ENCODE results near the gene DPH5.
"Not testable (repeated sequence)": the region's sequence is repeated elsewhere in the genome, so short reads cannot be mapped to it uniquely, and the experiment has no call there.

Gene DPH5

DNA sequence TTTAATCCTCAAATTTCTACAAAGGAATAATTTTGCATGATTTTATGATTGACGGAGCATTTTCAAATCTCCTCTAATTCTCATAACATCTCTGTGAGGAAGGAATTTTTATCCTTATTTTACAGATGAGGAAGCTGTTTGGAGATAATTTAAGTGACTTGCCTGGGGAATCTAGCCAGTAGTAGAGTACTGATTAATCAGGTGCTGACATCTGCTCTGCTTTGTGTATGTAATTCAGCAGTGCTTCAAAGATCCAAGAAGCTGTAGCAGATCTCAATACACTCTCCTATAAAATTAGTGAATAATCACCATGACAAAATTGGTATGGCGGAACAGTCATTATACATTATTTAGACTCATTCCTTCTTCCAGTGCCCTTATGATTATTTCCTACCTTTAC lies 46.0 kb downstream of the DPH5 start:
- no peak for DNase-seq

DNA sequence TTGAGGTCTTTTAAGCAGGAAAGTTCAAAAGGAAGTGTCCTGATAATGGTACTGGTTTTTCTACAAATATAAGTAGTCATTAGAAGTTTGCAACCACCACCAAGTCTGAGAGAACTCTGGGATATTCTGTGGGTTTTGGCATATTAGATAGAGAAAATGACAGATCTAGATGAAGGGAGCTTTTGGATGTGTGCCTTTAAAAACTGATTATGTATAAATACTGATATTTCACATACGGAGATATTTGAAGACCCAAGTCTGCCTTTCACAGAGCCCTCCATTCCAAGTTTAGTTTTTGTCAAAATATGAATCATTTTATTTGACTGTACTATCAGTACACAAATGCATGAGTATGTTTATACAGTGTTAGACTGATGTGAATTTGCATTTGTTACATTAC lies 48.6 kb downstream of the DPH5 start:
- no peak for DNase-seq

DNA sequence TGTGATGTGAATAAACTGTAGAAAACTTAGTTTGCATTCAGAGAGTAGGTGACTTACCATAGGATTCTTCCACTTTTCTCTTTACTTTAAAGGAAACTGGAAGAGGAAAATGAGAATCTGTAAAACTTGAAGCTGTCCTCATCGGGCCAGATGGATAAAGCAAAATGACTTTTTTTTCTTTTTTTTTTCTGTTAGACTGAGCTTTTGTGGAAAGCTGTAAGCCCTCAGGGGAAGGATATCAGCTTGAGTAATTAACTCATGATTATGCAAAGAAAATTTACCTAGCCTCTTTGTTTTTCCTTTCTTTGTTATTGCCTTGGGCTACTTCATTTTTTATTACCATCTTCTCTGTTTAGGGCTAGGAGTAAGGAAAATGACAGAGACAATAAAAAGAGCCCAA lies 53.4 kb downstream of the DPH5 start:
- DNase-seq = no peak

DNA sequence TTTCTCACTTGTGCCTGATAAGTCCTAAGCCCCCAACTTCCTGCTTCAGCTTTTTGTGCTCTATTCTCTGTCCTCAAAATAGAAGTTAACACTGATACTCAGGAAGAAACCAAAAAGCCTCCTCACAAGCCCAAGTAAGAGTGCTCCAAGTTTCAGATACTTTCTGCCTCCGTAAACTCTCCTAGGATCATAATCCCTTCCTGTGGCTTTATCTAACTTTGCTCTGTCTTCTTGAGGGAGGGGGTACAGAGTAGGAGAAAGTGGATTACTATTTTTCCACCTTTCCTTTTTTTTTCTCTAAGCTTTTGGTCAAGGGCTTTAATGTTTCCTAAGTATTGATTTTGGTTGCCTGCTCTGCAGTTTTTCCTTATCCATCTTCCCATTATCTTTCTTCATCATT lies 54.6 kb downstream of the DPH5 start:
- no peak for DNase-seq

DNA sequence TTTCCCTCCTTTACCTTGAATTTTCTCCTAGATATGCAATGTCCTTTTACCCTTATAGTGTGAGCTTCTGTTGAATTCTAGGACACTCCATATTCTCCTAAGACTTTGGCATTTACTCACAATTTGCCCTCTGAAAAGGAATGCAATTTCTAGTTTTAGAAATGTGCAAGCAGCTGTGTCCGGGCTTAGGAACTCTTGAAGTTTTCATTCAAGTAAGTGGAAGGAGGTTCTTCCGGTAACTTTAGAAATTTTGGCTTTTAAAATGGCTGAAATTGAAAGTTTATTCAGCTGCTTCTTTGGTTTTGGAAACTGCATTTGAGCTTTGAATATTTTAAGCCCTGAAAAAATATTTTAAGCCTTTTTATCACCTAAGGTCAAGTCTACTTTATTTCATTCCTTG lies 56.3 kb downstream of the DPH5 start:
- DNase-seq = no peak

DNA sequence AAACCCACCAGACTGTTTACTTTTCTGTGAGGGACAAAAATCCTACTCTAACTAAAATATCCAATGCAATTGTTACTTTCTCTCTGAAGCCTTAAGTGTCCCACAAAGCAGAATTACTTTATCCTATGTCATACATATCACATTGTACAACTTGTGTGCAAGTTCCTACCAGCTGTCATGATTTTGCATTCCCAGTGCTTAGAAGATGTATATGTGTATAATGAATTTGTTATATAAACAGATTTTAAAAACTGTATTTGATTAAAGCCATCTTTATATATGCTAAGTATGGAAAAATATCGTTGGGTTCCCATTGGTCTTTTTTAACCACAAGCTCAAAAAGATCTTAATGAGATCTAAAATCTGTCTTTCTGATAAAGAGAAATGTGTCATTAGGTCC lies 57.0 kb downstream of the DPH5 start:
- DNase-seq = no peak

DNA sequence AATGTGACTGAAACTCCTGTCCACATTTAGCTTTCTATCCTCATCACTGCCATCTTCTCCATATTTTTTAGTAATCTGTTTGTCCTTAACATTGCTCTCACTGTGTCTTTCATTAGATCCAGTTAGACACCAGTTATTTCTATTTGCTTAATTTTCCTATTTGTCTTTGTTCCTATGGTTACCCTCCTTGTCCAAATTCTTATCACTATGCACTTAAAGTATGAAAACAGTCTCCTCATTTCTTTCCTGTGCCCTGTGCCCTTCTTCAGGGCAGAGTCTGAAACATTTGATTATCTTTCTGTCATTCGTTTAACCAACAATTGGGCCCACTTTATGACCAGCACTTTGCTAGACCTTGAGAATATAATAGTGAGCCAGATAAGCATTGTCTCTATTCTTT lies 65.5 kb downstream of the DPH5 start:
- DNase-seq = no peak

DNA sequence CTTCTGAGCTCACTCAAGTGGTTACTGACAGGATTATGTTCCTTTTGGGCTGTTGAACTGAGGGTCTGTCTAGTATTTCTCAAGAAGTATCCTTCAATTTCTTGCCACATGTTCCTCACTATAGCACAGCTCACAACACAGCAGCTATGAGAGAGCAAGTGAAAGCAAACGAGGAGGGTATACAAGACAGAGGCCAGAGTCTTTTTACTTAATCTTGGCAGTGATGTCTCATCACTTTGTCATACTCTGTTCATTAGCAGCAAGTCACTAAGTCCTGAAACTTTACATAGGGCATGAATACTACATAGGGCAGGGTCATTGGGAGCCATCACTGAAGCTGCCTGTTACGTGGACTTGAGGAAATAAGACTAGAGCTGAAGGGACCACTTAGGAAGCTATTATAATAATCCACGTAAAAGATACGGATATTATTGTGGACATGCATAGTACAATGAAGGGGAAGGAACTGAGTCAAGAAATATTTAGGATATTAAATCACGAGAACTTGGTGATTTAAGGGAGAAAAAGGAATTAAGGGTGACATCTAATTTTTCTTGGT lies 66.0 kb downstream of the DPH5 start:
- no peak for DNase-seq

DNA sequence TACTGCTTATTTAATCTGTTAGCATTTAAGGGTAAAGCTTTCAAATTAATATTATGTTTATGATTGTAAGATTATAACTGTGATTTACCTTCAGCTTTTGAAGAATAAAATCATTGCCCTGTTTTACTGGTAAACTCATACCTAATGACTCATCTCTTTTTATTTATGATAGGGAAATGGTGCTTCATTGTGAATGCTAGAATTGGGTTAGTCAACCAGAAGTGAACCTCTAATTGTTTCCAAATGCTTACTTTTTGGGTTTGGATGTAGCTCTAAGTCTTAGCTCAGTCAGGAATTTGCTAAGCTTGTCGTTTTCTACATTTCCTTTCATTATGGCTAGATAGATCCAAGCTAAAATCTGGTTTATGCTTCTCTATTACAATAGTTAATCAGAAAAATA lies 70.3 kb downstream of the DPH5 start:
- no peak for DNase-seq

DNA sequence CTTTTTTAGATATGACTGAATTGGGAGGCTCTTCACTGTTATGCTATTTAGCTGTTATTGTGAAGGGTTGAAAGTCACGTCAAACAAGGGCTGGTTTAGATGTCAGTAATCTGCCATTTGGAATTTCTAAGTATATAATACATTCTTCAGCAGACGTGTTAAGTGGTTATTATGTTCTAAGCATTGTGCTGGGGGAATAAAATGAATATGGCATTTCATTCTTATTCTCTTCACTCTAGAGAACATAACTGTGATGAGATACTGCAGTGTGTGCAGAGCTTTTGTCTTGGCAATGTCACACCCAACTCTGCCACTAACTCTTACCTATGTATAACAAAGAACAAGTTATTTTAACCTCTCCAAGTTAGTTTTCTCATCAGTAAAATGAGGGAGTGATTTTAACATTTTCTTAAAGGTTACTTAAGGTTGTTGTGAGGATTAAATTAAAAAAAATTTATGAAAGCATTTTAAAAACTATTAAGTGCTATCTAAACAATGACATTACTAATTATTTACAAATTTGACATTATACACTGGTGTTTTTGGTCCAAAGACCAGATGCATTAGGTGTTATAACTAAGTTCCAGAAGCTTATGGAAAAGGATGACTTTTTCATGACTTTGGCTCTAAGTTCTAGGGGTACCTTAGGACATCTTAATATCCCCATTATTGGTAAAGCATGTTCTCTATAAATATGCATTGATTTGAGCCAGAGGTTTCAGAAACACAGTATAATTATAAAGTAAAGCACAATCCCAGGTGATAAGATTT lies 71.4 kb downstream of the DPH5 start:
- no peak for DNase-seq

DNA sequence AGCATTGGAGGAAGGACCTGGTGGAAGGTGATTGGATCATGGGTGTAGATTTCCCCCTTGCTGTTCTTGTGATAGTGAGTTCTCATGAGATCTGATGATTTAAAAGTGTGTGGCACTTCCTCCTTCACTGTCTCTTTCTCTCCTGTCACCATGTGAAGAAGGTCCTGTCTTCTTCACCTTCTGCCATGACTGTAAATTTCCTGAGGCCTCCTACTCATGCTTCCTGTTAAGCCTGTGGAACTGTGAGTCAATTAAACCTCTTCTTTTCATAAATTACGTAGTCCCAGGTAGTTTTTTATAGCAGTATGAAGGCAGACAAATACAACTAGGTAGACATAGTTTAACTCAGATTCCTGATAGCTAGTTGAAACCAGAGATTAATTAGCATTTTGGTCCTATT lies 72.6 kb downstream of the DPH5 start:
- not testable (repeated sequence) for DNase-seq

DNA sequence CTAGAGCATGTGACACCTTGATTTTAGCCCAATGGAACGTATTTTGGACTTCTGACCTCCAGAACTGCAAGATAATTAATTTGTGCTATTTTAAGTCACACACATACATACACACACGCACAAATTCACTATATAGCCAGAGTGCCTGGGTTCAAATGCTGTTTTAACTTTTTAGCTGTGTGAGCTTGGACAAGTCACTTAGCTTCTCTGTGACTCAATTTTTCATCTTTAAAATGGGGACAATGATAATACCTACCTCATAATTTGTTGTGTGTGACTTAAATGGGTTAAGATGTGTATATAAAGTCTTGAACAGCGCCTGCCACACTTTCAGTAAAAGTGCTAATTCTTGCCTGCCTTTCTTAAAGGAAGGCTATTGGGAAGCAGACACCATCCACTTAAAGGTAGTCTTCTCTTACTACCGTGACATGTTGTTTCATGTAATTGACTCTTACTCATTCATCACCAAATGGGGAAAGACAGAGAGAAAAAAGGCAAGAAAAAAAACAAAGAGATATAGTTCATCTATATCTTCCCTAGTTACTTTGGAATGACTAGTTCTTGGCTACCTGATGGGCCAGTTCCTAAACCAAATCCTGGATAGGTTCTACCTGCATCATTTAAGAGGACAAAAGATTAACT lies 73.4 kb downstream of the DPH5 start:
- no peak for DNase-seq

DNA sequence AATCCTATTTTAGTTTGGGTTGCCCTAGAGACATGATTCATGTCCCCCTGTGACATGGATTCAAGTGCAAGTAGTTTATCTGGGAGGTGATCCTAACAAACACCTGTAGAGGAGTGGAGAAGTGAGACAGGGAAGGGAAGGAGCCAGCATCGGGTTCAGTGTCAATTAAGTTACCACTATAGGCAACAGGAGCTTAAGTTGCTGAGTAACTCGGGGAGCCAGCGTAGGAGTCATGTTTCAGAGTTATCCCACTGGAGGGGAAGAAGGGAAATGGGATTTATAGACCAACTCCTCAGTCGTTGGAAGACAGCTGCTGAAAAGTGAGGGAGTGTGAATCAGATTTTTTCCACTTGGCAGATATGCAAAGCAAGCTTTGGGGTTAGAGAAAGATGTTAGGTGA lies 74.8 kb downstream of the DPH5 start:
- DNase-seq = no peak

DNA sequence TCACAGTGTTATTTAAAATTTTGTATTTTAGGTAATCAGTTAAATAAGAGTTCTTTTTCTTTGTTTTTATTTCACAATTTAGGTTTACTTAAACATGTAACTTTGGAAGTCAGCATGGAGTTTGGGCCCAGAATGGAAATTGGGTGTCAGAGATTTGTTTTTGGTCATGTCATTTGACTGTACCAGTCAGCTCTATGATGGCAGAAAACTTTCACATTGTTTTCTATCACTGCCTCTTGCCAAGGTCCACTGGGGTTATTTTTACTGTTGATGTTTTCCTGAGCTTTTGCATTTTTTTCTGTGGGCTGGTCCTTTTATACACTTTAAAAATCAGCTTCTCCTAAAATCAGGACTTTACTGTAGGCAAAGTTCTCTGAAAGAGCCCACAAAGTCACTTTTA lies 75.2 kb downstream of the DPH5 start:
- no peak for DNase-seq

DNA sequence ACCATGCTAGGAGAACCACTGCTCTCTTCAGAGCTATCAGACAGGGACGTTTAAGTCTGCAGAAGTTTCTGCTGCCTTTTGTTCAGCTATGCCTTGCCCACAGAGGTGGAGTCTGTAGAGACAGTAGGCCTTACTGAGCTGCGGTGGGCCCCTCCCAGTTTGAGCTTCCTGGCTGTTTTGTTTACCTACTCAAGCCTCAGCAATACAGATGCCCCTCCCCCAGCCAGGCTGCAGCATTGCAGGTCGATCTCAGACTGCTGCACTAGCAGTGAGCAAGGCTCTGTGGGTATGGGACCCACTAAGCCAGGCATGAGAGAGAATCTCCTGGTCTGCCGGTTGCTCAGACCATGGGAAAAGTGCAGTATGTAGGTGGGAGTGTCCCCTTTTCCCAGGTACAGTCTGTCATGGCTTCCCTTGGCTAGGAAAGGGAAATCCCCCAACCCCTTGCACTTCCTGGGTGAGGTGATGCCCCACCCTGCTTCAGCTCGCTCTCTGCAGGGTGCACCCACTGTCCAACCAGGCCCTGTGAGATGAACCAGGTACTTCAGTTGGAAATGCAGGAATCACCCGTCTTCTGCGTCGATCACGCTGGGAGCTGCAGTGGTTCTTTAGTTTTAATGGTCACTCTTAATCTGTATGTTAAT lies 75.9 kb downstream of the DPH5 start:
- peak; percentile 72 for DNase-seq

DNA sequence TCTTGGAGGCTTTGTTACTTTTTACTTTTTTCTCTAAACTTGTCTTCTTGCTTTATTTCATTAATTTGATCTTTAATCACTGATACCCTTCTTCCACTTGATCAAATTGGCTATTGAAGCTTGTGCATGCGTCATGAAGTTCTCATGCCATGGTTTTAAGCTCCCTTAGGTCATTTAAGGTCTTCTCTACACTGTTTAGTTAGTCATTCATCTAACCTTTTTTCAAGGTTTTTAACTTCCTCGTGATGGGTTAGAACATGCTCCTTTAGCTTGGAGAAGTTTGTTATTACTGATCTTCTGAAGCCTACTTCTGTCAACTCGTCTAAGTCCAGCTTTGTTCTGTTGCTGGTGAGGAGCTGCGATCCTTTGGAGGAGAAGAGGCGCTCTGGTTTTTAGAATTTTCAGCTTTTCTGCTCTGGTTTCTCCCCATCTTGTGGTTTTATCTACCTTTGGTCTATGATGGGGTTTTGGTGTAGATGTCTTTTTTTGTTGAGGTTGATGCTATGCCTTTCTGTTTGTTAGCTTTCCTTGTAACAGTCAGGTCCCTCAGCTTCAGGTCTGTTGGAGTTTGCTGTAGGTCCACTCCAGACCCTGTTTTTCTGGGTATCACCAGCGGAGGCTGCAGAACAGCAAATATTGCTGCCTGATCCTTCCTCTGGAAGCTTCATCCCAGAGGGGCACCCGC lies 76.7 kb downstream of the DPH5 start:
- DNase-seq = not testable (repeated sequence)

DNA sequence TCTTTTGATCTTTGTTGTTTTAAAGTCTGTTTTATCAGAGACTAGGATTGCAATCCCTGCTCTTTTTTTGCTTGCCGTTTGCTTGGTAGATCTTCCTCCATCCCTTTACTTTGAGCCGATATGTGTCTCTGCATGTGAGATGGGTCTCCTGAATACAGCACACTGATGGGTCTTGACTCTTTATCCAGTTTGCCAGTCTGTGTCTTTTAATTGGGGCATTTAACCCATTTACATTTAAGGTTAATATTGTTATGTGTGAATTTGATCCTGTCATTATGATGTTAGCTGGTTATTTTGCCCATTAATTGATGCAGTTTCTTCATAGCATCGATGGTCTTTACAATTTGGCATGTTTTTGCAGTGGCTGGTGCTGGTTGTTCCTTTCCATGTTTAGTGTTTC lies 77.8 kb downstream of the DPH5 start:
- DNase-seq = not testable (repeated sequence)

DNA sequence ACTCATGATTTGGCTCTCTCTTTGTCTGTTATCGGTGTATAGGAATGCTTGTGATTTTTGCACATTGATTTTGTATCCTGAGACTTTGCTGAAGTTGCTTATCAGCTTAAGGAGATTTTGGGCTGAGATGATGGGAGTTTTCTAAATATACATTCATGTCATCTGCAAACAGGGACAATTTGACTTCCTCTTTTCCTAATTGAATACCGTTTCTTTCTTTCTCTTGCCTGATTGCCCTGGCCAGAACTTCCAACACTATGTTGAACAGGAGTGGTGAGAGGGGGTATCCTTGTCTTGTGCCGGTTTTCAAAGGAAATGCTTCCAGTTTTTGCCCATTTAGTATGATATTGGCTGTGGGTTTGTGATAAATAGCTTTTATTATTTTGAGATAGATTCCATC lies 79.5 kb downstream of the DPH5 start:
- not testable (repeated sequence) for DNase-seq

DNA sequence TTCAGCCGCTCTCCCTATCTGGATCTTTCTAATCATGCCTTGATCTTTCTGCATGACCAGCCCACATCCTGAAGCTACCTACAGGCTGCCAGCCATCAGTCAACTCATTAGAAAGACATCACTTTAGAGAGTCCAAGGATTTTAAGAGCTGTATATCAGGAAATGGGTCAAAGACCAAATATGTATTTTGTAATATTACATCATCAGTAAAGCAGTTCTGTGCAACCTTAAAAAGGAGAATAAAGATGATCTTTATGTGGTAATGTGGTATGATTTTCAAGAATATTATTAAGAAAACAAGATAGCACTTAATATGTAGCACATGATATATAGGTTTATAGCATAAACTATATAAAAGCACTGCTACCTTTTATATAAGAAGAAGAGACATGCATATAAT lies 82.1 kb downstream of the DPH5 start:
- no peak for DNase-seq

DNA sequence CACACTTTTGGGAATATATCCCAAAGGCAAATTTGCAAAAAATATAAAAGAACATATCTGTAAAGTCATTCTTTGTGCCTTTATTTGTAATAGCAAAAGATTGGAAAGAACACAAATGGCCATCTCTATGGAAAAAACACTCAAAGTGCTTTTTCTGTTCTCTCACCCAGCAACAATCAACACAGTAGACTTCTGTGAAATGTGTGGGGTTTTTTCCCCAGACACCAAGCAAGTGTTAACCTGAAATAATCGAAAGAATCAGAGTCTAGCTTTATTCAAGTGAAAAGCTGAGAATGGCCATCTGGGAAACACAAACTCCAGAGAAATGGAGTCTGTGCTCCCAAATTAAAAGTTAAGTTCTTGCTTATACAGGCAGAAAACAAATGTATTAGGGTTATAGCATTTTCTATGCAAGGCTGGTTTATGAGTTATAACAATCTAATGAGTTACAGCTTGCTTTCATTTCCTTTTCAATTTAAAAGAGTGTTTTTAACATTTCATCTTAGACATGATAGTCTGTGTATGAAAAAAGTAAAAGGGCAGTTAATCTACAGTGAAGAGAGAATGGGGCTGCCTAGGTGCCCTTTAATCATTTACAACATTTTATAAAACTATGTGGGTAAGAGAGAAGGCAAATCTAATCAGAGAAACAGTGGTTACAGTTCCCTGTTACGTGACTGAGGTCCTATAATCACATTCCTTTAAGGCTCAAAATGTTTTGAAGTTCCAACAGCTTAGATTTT lies 83.1 kb downstream of the DPH5 start:
- no peak for DNase-seq

DNA sequence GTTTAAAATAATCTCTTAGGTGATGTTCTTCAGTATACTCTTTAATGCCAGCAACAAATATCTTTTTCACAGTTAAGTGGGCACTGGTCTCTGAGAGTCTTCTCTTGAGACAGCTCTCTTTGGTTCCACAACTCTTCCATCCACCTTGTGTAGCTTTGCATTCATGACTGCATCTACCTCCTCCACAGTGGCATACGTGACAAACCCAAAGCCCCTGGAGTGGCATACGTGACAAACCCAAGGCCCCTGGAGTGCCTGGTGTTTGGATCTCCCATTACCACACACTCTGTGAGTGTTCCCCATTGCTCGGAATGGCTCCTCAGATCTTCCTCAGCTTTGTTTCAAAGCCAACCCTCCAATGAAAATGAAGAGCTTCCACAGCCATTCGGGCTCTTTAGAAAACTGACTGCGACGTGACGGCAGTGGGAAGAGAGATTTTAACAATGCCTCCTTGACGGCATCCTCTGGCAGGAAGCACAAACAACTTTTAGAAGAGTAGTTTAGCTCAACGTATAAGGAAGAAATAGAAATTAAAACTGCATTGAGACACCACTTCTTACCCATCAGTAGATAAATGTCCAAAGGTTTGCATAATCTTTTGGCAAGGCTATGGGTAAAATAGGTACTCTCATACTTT lies 83.9 kb downstream of the DPH5 start:
- no peak for DNase-seq

DNA sequence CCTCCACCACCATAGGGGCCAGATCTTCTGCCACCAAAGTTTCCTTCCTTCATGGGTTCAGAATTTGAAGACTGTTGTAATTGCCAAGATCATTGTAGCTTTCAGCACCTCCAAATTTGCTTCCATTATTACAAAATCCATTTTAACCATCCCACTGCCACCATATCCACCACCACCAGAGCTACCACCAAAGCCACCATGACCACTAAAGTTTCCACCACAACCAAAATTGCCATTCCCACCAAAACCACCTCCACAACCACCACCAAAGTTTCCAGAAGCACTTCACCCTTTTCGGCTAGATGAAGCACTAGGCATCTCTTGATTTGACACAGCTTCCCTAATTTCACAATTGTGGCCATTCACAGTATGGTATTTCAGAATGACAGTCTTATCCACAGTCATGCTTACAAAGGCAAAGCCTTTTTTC lies 84.5 kb downstream of the DPH5 start:
- no peak for DNase-seq

All from COR-L47 (cell line).